ENCODE measurements around the gene SH2B3. TPM values are rescaled to one million over a fixed set of nuclear protein-coding genes. Genes with fewer than 3 reads are reported as not detected.

Gene SH2B3
- total and polyA plus RNA-seq, 9 of the 15 experiments (the other 6 are each of a cell fraction or from before 2014, with no cell fraction given), result 10.8 to 75.3 (median 37.4) TPM

GRCh38 chr12:111437816-111438454, 32.2 kb downstream of the SH2B3 start (continued):
- TF ChIP-seq NONO (IDR thresholded peaks at IDR 0.05; ENCODE audit: low read depth in 2 of 2, low read length in 1 of 2) (no peak), EGR1 (conservative IDR thresholded peaks at IDR 0.05) (peak; percentile 49; the same call in 1 of the 2 replicates), DACH1 (IDR thresholded peaks at IDR 0.05; ENCODE audit: partially characterized antibody) (no peak), TRIM24 (IDR thresholded peaks at IDR 0.05) (peak; percentile 27 to 34; a peak in 1 of 4 replicates), GATAD2A (IDR thresholded peaks at IDR 0.05) (no peak), ARID1B (IDR thresholded peaks at IDR 0.05) (peak; percentile 83), RBM25 (IDR thresholded peaks at IDR 0.05; ENCODE audit: low read depth, low read length, severe bottlenecking) (no peak), SREBF1 (IDR thresholded peaks at IDR 0.05; ENCODE audit: borderline replicate concordance, low read depth, low read length) (no peak), RBBP5 (IDR thresholded peaks at IDR 0.05; ENCODE audit: borderline replicate concordance, insufficient read depth, low read length, poor library complexity, severe bottlenecking) (no peak), JUNB (CRISPR knock-in tag; conservative IDR thresholded peaks at IDR 0.05) (peak; percentile 18; the same call in 1 of the 2 replicates), SMAD4 (CRISPR knock-in tag; conservative IDR thresholded peaks at IDR 0.05) (peak; percentile 42; the same call in 1 of the 2 replicates)
- TF ChIP-seq, protein P1, sequence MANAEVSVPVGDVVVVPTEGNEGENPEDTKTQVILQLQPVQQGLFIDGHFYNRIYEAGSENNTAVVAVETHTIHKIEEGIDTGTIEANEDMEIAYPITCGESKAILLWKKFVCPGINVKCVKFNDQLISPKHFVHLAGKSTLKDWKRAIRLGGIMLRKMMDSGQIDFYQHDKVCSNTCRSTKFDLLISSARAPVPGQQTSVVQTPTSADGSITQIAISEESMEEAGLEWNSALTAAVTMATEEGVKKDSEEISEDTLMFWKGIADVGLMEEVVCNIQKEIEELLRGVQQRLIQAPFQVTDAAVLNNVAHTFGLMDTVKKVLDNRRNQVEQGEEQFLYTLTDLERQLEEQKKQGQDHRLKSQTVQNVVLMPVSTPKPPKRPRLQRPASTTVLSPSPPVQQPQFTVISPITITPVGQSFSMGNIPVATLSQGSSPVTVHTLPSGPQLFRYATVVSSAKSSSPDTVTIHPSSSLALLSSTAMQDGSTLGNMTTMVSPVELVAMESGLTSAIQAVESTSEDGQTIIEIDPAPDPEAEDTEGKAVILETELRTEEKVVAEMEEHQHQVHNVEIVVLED (CRISPR knock-in tag; IDR thresholded peaks at IDR 0.05), result no peak
- TF ChIP-seq, protein P2, sequence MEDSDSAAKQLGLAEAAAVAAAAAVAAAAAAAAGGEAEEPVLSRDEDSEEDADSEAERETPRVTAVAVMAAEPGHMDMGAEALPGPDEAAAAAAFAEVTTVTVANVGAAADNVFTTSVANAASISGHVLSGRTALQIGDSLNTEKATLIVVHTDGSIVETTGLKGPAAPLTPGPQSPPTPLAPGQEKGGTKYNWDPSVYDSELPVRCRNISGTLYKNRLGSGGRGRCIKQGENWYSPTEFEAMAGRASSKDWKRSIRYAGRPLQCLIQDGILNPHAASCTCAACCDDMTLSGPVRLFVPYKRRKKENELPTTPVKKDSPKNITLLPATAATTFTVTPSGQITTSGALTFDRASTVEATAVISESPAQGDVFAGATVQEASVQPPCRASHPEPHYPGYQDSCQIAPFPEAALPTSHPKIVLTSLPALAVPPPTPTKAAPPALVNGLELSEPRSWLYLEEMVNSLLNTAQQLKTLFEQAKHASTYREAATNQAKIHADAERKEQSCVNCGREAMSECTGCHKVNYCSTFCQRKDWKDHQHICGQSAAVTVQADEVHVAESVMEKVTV (CRISPR knock-in tag; IDR thresholded peaks at IDR 0.05), result no peak
